ENCODE measurements around the gene GABRP. TPM values are rescaled to one million over a fixed set of nuclear protein-coding genes. Genes with fewer than 3 reads are reported as not detected.
A peak's percentile ranks its signal among the peaks of the same experiment; 100 is the strongest.

The GABRP gene
- total and polyA plus RNA-seq, 9 donors: 0.13 to 3.9 (median 0.24) TPM; not detected in 2

- H3K4me3 ChIP-seq: peak within 1 kb of the TSS; percentile 51
- H3K27ac ChIP-seq: no peak within 1 kb of the TSS
- DNase-seq: peak; percentile 12 to 47 (median 27)
Measured at GRCh38 chr5:170861917-170862766, 78.6 kb downstream of the GABRP start, which contains the start of gene RANBP17. TSS of gene RANBP17 (plus strand) at chr5:170862018.

GRCh38 chr5:170863646-170864045 is 80.1 kb downstream of the GABRP start:
- H3K4me1 ChIP-seq (ENCODE audit: insufficient read depth): peaks cover 2% of the 10 kb centered on the region
- WGBS, 3 donors: 91 to 96% (median 94%) methylated on average over 3 of the region's 3 CpGs
- TF ChIP-seq POLR2A (IDR thresholded peaks at IDR 0.05) (no peak), CTCF (IDR thresholded peaks at IDR 0.05) (no peak), EP300 (IDR thresholded peaks at IDR 0.05) (no peak)
- H3K27me3 ChIP-seq: no peaks in the 10 kb centered on the region
- H3K4me3 ChIP-seq: no peak overlapping the region
- no peaks in the 10 kb centered on the region for H3K36me3 ChIP-seq
- no peaks in the 10 kb centered on the region for H3K9me3 ChIP-seq
- intact Hi-C loops (cut with DNase I): no loop called here
- DNase-seq: no peak
- no peak overlapping the region for H3K27ac ChIP-seq

More at GRCh38 chr5:170861917-170862766, 78.6 kb downstream of the GABRP start, which contains the start of gene RANBP17:
- TF ChIP-seq EP300 (IDR thresholded peaks at IDR 0.05) (no peak), CTCF (IDR thresholded peaks at IDR 0.05) (no peak), POLR2A (IDR thresholded peaks at IDR 0.05) (no peak)
- no peaks in the 10 kb centered on the region for H3K9me3 ChIP-seq
- intact Hi-C loops (cut with DNase I): no loop called here
- 0 to 2% (median 2%) methylated on average over 57 to 102 of the region's 102 CpGs for WGBS, 3 donors
- H3K4me1 ChIP-seq (ENCODE audit: insufficient read depth): peaks cover 2% of the 10 kb centered on the region
- no peaks in the 10 kb centered on the region for H3K36me3 ChIP-seq
- no peaks in the 10 kb centered on the region for H3K27me3 ChIP-seq

Other genes with a start within 250 kb of the GABRP start
- gene RANBP17, start 78.3 kb downstream of the GABRP start, total RNA-seq: 10 to 100 TPM in 3 of 7 donors, 1 to 10 TPM in 4; 7.3 to 16.1 (median 8.5) TPM
- gene RANBP17, start 78.3 kb downstream of the GABRP start, polyA plus RNA-seq: 1 to 10 TPM; 1.3 to 4.6 TPM